ENCODE data around the gene PLXNB3.

PLXNB3 gene

GRCh38 chrX:153761863-153762262 is 2.2 kb upstream of the PLXNB3 start:
- no peak for DNase-seq (ENCODE audit: low read depth)

DNA sequence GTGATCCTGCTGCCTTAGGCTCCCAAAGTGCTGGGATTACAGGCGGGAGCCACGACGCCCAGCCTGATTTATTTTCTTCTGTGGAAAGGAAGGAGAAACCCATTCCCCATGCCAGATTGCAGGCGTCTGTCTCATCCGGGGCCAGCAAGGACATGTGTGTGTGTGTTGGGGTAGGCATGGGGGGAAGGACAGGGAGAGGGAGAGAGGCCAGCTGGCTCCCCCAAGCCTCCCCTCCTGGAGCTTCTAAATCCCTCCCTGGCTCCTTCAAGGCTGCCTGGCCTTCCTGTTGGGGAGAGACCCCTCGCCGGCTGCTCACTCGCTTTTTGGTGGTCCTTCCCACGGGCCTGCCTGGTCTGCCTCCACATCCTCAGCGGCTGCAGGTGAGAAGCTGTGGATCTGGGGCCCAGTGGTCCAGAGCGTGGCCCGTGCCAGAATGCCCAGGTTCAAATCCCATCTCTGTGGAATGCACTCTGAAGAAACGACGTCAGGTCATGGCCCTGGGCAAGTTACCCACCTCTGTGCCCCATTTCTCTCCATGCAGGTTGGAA is 1.3 kb upstream of the PLXNB3 start:
- no peak for DNase-seq (ENCODE audit: low read depth)

- DNase-seq (ENCODE audit: low read depth) = no peak
Observed at GRCh38 chrX:153763298-153763932, 634 bp upstream of the PLXNB3 start.

GRCh38 chrX:153764786-153765137 is 713 bp downstream of the PLXNB3 start:
- no peak for DNase-seq (ENCODE audit: low read depth)

GRCh38 chrX:153765138-153766079 is 1.4 kb downstream of the PLXNB3 start:
- peak; percentile 16 for DNase-seq (ENCODE audit: low read depth)

DNA sequence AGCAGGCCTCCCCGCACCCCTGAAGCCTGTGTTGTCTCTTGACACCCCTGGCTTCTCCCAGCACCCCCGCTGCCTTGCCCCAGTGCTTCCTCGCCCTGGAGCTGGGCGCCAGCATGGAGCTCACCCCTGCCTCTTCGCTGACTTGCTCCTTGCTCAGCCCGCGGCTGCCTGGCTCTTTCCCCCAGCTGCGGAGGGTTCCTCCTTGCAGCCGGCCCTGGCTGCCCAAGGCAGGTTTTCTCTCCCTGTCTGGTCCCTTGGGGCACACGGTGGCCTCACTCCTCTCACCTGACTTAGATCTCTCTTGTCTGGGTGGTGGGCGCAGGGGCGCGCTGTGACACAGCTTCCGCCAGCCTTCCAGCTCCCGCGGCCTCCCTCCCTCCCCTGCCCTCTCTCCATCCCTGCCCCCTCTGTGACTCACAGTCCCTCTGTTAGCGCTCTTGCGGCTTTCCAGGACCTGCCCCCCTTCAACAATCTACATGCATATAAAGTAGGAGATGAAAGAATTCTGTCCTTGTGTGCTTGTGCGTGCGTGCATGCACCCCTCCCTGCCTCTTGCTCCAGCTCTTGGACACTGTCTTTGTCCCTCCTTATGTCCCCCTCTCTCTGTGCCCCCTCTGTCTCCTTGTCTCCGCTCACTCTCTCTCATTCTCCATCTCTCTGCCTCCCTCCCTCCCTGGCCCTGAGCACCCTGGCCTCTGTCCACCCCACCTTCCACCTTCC is 2.2 kb downstream of the PLXNB3 start:
- peak; percentile 67 for DNase-seq (ENCODE audit: low read depth)

GRCh38 chrX:153766871-153767673 is 3.0 kb downstream of the PLXNB3 start:
- no peak for DNase-seq (ENCODE audit: low read depth)

GRCh38 chrX:153767674-153768055 is 3.6 kb downstream of the PLXNB3 start:
- no peak for DNase-seq (ENCODE audit: low read depth)

DNA sequence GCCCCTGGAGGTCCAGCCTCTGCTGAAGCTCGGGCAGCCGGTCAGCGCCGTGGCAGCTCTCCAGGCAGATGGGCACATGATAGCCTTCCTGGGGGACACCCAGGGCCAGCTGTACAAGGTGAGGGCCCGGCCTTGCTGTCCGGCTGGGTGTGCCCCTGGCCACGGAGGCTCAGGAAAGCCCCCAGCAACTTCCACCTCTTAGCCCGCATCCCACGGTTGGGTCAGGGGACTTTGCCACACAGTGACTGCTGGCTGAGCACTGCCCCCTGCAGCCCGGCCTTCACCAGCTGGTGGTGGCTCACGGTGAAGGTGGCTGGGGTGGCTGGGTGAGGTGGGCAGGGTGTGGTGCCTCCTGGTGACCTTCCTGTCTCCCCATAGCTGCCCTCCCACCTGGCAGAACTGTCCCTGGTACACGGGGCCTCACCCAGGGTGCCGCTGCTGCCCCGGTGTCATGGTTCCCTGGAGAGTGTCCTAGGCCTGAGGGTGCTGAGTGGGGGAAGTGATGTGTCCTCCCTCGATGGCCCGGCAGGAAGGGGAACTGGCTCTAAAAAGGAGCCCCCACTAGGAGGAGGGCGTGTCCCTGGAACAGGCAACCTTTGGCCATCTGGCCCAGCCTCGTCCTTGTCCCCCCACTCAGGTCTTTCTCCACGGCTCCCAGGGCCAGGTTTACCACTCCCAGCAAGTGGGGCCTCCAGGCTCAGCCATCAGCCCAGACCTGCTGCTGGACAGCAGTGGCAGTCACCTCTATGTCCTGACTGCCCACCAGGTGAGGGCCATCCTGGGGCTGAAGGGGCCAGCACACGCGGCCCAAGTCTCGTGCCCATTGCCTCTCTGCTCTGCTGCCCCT is 4.5 kb downstream of the PLXNB3 start:
- no peak for DNase-seq (ENCODE audit: low read depth)

DNA sequence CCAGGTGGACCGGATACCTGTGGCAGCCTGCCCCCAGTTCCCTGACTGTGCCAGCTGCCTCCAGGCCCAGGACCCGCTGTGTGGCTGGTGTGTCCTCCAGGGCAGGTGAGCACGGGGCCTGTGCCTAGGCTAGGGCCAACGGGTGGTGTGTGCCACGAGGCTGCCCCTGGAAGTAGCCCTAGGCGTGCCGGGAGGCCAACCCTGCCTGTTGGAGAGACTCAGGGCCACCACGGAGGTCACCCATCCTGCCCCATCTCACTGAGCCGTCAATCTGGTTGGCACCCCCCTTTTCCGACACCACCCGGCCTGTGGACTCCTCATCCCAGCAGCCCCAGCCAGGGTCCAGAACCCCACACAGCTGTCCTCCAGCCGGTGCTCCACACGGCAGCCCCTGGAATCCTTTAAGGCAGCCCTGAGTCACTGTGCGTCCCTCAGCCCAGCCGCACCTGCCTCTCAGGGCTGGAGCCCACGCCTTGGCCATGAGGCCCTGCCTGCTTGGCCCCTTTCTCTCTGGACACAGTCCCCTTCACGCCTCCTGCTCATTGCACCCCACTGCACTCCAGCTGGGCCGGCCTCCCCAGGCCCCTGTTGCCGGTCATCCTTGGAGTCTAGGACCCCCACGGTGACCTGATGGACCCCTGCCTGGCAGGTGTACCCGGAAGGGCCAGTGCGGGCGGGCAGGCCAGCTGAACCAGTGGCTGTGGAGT is 5.3 kb downstream of the PLXNB3 start:
- no peak for DNase-seq (ENCODE audit: low read depth)

GRCh38 chrX:153769865-153770600 is 6.0 kb downstream of the PLXNB3 start:
- no peak for DNase-seq (ENCODE audit: low read depth)

DNA sequence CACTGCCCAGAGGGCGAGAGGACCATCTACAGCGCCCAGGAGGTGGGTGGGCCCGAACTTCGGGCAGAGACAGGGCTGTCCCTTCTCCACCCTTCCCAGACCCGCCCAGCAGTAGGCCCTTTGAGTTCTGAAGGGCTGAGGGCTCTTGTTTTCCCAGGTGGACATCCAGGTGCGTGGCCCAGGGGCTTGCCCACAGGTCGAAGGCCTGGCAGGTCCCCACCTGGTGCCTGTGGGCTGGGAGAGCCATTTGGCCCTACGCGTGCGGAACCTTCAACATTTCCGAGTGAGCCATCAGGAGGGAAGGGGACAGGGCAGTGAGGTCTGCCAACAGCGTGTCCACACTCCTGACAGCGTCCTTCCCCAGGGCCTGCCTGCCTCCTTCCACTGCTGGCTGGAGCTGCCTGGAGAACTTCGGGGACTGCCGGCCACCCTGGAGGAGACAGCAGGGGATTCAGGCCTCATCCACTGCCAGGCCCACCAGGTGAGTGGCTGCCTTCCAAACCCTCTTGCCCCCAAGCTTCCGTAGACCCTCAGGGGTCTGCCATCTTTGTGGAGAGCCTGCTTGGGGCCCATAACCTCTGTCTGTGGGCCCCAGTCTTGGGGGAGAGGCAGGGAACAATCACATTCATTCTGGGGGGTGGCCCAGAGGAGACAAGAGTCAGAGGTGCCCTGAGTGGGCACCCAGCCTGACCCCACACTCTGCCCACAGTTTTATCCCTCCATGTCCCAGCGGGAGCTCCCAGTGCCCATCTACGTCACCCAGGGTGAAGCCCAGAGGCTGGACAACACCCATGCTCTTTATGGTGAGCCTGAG is 6.8 kb downstream of the PLXNB3 start:
- no peak for DNase-seq (ENCODE audit: low read depth)

- no peak for DNase-seq (ENCODE audit: low read depth)
Observed at GRCh38 chrX:153771415-153772315, 7.6 kb downstream of the PLXNB3 start.

DNA sequence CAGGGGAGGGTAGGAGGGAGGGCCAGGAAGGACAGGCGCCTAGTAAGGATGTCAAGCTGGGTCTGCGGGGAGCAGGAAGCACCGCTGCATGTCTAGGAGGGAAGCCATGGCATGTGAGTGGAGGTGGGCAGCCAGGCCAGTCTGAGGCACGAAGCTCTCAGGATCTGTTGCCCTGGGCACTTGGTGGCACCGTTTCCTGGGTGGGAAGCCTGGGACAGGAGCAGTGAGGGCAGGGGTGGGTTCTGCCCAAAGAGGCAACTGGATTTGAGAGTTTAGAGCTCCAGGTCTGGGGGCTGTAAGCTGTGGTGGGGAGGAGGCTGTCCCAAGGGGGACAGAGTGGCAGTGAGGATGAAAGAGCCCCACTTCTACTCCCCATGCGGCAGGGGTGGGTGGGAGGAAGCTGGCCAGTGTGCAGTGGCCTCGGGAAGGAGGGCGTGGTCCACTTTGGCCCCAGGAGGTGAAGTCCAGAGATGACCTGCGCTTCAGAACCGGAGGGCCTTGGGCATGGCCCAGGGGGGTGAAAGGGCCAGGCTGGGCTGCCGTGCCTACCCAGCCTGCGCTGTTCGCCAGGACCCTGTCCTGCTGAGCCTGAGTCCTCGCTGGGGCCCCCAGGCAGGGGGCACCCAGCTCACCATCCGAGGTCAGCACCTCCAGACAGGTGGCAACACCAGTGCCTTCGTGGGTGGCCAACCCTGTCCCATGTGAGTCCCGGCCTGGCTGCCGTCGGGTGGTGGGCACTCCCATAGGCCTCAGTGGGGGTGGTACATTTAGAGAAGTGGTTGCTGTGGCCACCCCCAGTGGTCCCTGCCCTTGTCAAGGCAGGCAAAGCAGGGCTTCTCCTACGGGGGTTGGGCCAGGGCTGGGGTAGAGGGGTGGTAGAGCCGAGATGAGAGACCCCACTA is 8.5 kb downstream of the PLXNB3 start:
- no peak for DNase-seq (ENCODE audit: low read depth)

GRCh38 chrX:153773218-153773611 is 9.2 kb downstream of the PLXNB3 start:
- no peak for DNase-seq (ENCODE audit: low read depth)
